Liver (tissue), 9 donors: ENCODE measurements around the gene AK5. TPM values are rescaled to one million over a fixed set of nuclear protein-coding genes. Genes with fewer than 3 reads are reported as not detected.

Experiments used
- DNase-seq: peaks from one replicate; pipeline ENCODE4 v3.0.0-alpha.2; 2017; ENCODE audit warnings: low spot score
- H3K27ac ChIP-seq, 2 donors: one replicate each; pipeline ENCODE4 v1.7.0; 2013; ENCODE audit warnings: inconsistent platforms in 2 of 2, low read length in 2 of 2, control low read depth in 1 of 2, low read depth in 1 of 2, mild to moderate bottlenecking in 1 of 2
- H3K27me3 ChIP-seq, 4 donors: one replicate each; pipeline versions ENCODE4 v1.6.1 to v1.7.0; 2013; ENCODE audit warnings: low read length in 3 of 4, inconsistent platforms in 1 of 4, mild to moderate bottlenecking in 1 of 4, moderate library complexity in 1 of 4; ENCODE audit not compliant: control insufficient read depth in 4 of 4, insufficient read depth in 4 of 4
- H3K36me3 ChIP-seq, 4 donors: one replicate each; pipeline versions ENCODE4 v1.6.1 to v1.7.0; 2013; ENCODE audit warnings: low read length in 3 of 4, mild to moderate bottlenecking in 3 of 4, low read depth in 1 of 4, moderate library complexity in 1 of 4; ENCODE audit not compliant: control insufficient read depth in 4 of 4, insufficient read depth in 3 of 4
- H3K4me1 ChIP-seq, 4 donors: one replicate each; pipeline versions ENCODE4 v1.6.1 to v1.7.0; 2013; ENCODE audit warnings: low read length in 3 of 4, mild to moderate bottlenecking in 3 of 4, moderate library complexity in 1 of 4; ENCODE audit not compliant: control insufficient read depth in 4 of 4, insufficient read depth in 4 of 4
- H3K4me3 ChIP-seq, 3 donors: one replicate each; pipeline versions ENCODE4 v1.6.1 to v1.7.0; 2013; ENCODE audit warnings: low read length in 3 of 3, control low read depth in 1 of 3, low read depth in 1 of 3, mild to moderate bottlenecking in 1 of 3
- H3K9ac ChIP-seq, 2 donors: one replicate each; pipeline ENCODE4 v1.7.0; 2013; ENCODE audit warnings: low read length in 2 of 2, mild to moderate bottlenecking in 2 of 2, moderate library complexity in 2 of 2, control low read depth in 1 of 2, low read depth in 1 of 2
- H3K9me3 ChIP-seq, 4 donors: one replicate each; pipeline versions ENCODE4 v1.6.1 to v1.7.0; 2013; ENCODE audit warnings: low read length in 3 of 4; ENCODE audit not compliant: control insufficient read depth in 4 of 4
- FOXA1 ChIP-seq: IDR thresholded peaks from 2 replicates; pipeline ENCODE4 v1.6.1; 2016; ENCODE audit warnings: antibody characterized with exemption
- GABPA ChIP-seq, 2 donors: IDR thresholded peaks in 1 of 2; conservative IDR thresholded peaks in 1 of 2; 2 replicates each; pipeline ENCODE4 v1.6.1; 2016; ENCODE audit warnings: antibody characterized with exemption in 2 of 2, mild to moderate bottlenecking in 1 of 2, moderate library complexity in 1 of 2
- HNF4A ChIP-seq, 2 donors: conservative IDR thresholded peaks; 2 replicates each; pipeline ENCODE4 v1.6.1; 2016; ENCODE audit warnings: antibody characterized with exemption in 2 of 2, mild to moderate bottlenecking in 2 of 2
- HNF4G ChIP-seq: IDR thresholded peaks from 2 replicates; pipeline ENCODE4 v1.6.1; 2016; ENCODE audit warnings: antibody characterized with exemption
- JUND ChIP-seq, 2 donors: IDR thresholded peaks; 2 replicates each; pipeline ENCODE4 v1.6.1; 2016; ENCODE audit warnings: antibody characterized with exemption in 2 of 2
- NR2F2 ChIP-seq: IDR thresholded peaks from 2 replicates; pipeline ENCODE4 v1.6.1; 2016; ENCODE audit warnings: antibody characterized with exemption
- RAD21 ChIP-seq, 2 donors: IDR thresholded peaks; 2 replicates each; pipeline ENCODE4 v1.6.1; 2016; ENCODE audit warnings: antibody characterized with exemption in 2 of 2, mild to moderate bottlenecking in 2 of 2
- RXRA ChIP-seq, 2 donors: IDR thresholded peaks; 2 replicates each; pipeline ENCODE4 v1.6.1; 2017 to 2018; ENCODE audit warnings: antibody characterized with exemption in 2 of 2, mild to moderate bottlenecking in 1 of 2
- SP1 ChIP-seq: IDR thresholded peaks from 2 replicates; pipeline ENCODE4 v1.6.1; 2018; ENCODE audit warnings: antibody characterized with exemption, mild to moderate bottlenecking
- TAF1 ChIP-seq: conservative IDR thresholded peaks from 2 replicates; pipeline ENCODE4 v1.6.1; 2016; ENCODE audit warnings: antibody characterized with exemption, mild to moderate bottlenecking
- YY1 ChIP-seq: IDR thresholded peaks from 2 replicates; pipeline ENCODE4 v1.6.1; 2016; ENCODE audit warnings: antibody characterized with exemption, mild to moderate bottlenecking
- WGBS: extraction: QIAGEN DNeasy Blood & Tissue Kit; methylation state at CpG from one replicate; pipeline ENCODE4 v1.1.7; 2013; 5-methylcytosine and 5-hydroxymethylcytosine counted together
- polyA plus RNA-seq, 2 donors: library from polyadenylated mRNA; stranded (reverse) in 1 of 2; unstranded in 1 of 2; fragments of 200-250 nt in 1 of 2; fragments of >200 nt in 1 of 2; fragmentation: Nextera tagmentation in 1 of 2; extraction: Ambion mirVana in 1 of 2; gene quantifications; one replicate each; pipeline versions ENCODE4 v1.2.1 to v1.2.3, GENCODE V29; 2013 to 2015
- total RNA-seq, 2 donors: library from RNA; depleted of rRNA; stranded (reverse); fragments of >200 nt; gene quantifications; one replicate each; pipeline ENCODE4 v1.2.3, GENCODE V29; 2014
- TF ChIP-seq, protein P1 (sequence below): IDR thresholded peaks from 2 replicates; pipeline ENCODE4 v1.6.1; 2016; ENCODE audit warnings: antibody characterized with exemption
- TF ChIP-seq, protein P2 (sequence below): IDR thresholded peaks from 2 replicates; pipeline ENCODE4 v1.6.1; 2016; ENCODE audit warnings: antibody characterized with exemption, mild to moderate bottlenecking
- TF ChIP-seq, protein P3 (sequence below): IDR thresholded peaks from 2 replicates; pipeline ENCODE4 v1.6.1; 2016; ENCODE audit warnings: antibody characterized with exemption
- TF ChIP-seq, protein P4 (sequence below): IDR thresholded peaks from 2 replicates; pipeline ENCODE4 v1.6.1; 2016; ENCODE audit warnings: antibody characterized with exemption
- donor health status: healthy.
- donor health status: healthy.
- donor health status: healthy.
- donor health status: healthy.
- donor health status: healthy.

AK5 gene
- total and polyA plus RNA-seq, 4 donors = 0.12 to 0.33 (median 0.23) TPM

DNA sequence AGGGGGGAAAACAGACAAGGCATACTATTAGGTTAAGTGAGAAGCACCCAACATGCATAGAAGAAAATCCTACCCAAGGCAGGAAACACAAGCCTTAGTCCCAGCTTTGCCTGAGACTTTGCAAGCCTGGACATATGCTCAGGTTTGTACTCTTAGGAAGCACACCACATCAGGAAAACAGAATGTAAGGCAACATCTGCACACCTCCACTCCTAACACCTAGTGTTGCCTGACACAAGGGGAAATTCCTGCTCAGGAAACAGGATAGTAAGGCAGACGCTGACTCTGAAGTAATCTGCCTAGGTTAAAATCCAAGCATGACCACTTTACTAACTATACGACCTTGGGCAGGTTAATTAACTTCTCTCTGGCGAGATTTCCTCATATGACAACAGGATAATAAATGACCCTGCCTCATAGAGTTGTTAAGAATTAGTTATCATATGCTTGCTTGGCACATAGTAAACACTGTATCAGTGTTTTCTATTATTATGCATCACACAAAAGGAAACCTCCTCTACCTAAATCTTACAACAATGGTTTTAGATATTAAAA lies 280.9 kb downstream of the AK5 start:
- Histone ChIP-seq H3K4me3 (no peak overlapping the region), H3K9ac (no peak overlapping the region), H3K36me3 (peaks cover 4 to 40% (median 30%) of the 10 kb centered on the region in 4 donors), H3K27me3 (no peaks in the 10 kb centered on the region), H3K4me1 (no peaks in the 10 kb centered on the region), H3K9me3 (no peaks in the 10 kb centered on the region), H3K27ac (no peak overlapping the region)
- no peak for TF ChIP-seq SP1
- TF ChIP-seq RAD21 (IDR thresholded peaks at IDR 0.05) = no peak
- no peak for TF ChIP-seq RXRA (IDR thresholded peaks at IDR 0.05)
- TF ChIP-seq GABPA (IDR thresholded peaks at IDR 0.05 in 1 of 2, conservative IDR thresholded peaks at IDR 0.05 in 1 of 2) = no peak
- no peak for DNase-seq
- 83% methylated on average over 3 of the region's 3 CpGs for WGBS

DNA sequence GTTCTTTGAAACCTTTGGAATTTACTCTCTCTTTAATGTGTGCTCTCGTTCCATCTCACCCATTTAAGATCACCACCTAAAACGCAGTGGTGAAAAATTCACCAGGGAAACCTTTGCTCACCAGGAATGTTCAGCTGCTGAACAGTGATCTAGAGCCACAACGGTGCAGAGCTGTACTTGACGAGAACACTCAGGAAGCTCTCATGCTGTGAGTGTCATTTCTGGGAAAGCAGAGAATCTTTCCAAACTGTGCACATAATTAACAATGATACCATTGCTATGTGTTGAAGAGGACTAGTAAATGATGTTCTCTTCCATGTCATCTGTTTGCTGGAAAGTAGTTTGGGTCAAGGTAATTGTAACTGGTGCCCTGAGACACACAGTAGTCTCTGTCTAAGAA lies 283.5 kb downstream of the AK5 start:
- Histone ChIP-seq H3K9me3 (no peaks in the 10 kb centered on the region), H3K9ac (no peak overlapping the region), H3K27ac (no peak overlapping the region), H3K36me3 (peaks cover 4 to 45% (median 31%) of the 10 kb centered on the region in 4 donors), H3K4me3 (no peak overlapping the region), H3K4me1 (no peaks in the 10 kb centered on the region), H3K27me3 (no peaks in the 10 kb centered on the region)
- 92% methylated on average over 4 of the region's 4 CpGs for WGBS
- no peak for TF ChIP-seq RAD21 (IDR thresholded peaks at IDR 0.05)
- TF ChIP-seq, protein P1, sequence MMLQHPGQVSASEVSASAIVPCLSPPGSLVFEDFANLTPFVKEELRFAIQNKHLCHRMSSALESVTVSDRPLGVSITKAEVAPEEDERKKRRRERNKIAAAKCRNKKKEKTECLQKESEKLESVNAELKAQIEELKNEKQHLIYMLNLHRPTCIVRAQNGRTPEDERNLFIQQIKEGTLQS = no peak
- TF ChIP-seq TAF1 = no peak
- no peak for TF ChIP-seq SP1
- TF ChIP-seq RXRA (IDR thresholded peaks at IDR 0.05) = no peak
- TF ChIP-seq YY1 = no peak
- no peak for TF ChIP-seq HNF4A (conservative IDR thresholded peaks at IDR 0.05)
- TF ChIP-seq HNF4G = no peak
- no peak for TF ChIP-seq FOXA1
- TF ChIP-seq, protein P2, sequence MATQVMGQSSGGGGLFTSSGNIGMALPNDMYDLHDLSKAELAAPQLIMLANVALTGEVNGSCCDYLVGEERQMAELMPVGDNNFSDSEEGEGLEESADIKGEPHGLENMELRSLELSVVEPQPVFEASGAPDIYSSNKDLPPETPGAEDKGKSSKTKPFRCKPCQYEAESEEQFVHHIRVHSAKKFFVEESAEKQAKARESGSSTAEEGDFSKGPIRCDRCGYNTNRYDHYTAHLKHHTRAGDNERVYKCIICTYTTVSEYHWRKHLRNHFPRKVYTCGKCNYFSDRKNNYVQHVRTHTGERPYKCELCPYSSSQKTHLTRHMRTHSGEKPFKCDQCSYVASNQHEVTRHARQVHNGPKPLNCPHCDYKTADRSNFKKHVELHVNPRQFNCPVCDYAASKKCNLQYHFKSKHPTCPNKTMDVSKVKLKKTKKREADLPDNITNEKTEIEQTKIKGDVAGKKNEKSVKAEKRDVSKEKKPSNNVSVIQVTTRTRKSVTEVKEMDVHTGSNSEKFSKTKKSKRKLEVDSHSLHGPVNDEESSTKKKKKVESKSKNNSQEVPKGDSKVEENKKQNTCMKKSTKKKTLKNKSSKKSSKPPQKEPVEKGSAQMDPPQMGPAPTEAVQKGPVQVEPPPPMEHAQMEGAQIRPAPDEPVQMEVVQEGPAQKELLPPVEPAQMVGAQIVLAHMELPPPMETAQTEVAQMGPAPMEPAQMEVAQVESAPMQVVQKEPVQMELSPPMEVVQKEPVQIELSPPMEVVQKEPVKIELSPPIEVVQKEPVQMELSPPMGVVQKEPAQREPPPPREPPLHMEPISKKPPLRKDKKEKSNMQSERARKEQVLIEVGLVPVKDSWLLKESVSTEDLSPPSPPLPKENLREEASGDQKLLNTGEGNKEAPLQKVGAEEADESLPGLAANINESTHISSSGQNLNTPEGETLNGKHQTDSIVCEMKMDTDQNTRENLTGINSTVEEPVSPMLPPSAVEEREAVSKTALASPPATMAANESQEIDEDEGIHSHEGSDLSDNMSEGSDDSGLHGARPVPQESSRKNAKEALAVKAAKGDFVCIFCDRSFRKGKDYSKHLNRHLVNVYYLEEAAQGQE = no peak
- TF ChIP-seq, protein P3, sequence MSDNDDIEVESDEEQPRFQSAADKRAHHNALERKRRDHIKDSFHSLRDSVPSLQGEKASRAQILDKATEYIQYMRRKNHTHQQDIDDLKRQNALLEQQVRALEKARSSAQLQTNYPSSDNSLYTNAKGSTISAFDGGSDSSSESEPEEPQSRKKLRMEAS = no peak
- no peak for TF ChIP-seq GABPA (IDR thresholded peaks at IDR 0.05 in 1 of 2, conservative IDR thresholded peaks at IDR 0.05 in 1 of 2)
- TF ChIP-seq, protein P4, sequence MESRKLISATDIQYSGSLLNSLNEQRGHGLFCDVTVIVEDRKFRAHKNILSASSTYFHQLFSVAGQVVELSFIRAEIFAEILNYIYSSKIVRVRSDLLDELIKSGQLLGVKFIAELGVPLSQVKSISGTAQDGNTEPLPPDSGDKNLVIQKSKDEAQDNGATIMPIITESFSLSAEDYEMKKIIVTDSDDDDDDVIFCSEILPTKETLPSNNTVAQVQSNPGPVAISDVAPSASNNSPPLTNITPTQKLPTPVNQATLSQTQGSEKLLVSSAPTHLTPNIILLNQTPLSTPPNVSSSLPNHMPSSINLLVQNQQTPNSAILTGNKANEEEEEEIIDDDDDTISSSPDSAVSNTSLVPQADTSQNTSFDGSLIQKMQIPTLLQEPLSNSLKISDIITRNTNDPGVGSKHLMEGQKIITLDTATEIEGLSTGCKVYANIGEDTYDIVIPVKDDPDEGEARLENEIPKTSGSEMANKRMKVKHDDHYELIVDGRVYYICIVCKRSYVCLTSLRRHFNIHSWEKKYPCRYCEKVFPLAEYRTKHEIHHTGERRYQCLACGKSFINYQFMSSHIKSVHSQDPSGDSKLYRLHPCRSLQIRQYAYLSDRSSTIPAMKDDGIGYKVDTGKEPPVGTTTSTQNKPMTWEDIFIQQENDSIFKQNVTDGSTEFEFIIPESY = no peak
- TF ChIP-seq JUND (IDR thresholded peaks at IDR 0.05) = no peak
- no peak for TF ChIP-seq NR2F2
- no peak for DNase-seq
